ENCODE results near the gene C18orf63.

Gene C18orf63

GRCh38 chr18:74331404-74331803 is 15.8 kb downstream of the C18orf63 start:
- no peak for DNase-seq

- no peak for DNase-seq
These were observed 17.5 kb downstream of the C18orf63 start for GRCh38 chr18:74333091-74333490.

GRCh38 chr18:74334242-74334893 is 18.7 kb downstream of the C18orf63 start:
- DNase-seq: no peak

GRCh38 chr18:74336656-74337055 is 21.0 kb downstream of the C18orf63 start:
- no peak for DNase-seq

- DNase-seq: no peak
These were observed 21.7 kb downstream of the C18orf63 start for GRCh38 chr18:74337155-74337911.

GRCh38 chr18:74337912-74338309 is 22.3 kb downstream of the C18orf63 start:
- DNase-seq: no peak

GRCh38 chr18:74342416-74343043 is 26.9 kb downstream of the C18orf63 start:
- no peak for DNase-seq

- DNase-seq: no peak
These were observed 30.6 kb downstream of the C18orf63 start for GRCh38 chr18:74346206-74346605.

GRCh38 chr18:74348581-74348980 is 32.9 kb downstream of the C18orf63 start:
- DNase-seq: no peak

GRCh38 chr18:74351354-74351753 is 35.7 kb downstream of the C18orf63 start:
- DNase-seq: no peak

GRCh38 chr18:74353169-74353775 is 37.6 kb downstream of the C18orf63 start:
- peak; percentile 46 to 51 for DNase-seq

GRCh38 chr18:74356959-74357358 is 41.3 kb downstream of the C18orf63 start:
- no peak for DNase-seq

GRCh38 chr18:74360852-74361655 is 45.4 kb downstream of the C18orf63 start:
- DNase-seq: no peak

GRCh38 chr18:74367905-74368304 is 52.3 kb downstream of the C18orf63 start:
- no peak for DNase-seq

GRCh38 chr18:74368901-74369705 is 53.5 kb downstream of the C18orf63 start:
- DNase-seq: no peak

- no peak for DNase-seq
These were observed 54.5 kb downstream of the C18orf63 start for GRCh38 chr18:74370115-74370514.

GRCh38 chr18:74373428-74373827 is 57.8 kb downstream of the C18orf63 start:
- DNase-seq: peak; percentile 23 to 24

GRCh38 chr18:74375999-74376398 is 60.4 kb downstream of the C18orf63 start:
- no peak for DNase-seq

- no peak for DNase-seq
These were observed 60.9 kb downstream of the C18orf63 start for GRCh38 chr18:74376523-74376922.

GRCh38 chr18:74377776-74378175 is 62.1 kb downstream of the C18orf63 start:
- DNase-seq: no peak

GRCh38 chr18:74378179-74378682 is 62.6 kb downstream of the C18orf63 start:
- no peak for DNase-seq

GRCh38 chr18:74380916-74381315 is 65.3 kb downstream of the C18orf63 start:
- DNase-seq: no peak

All from activated CD4-positive, alpha-beta T cell treated with anti-CD3 and anti-CD28 coated beads, Interleukin-2, amount 50 U/mL, for 4 hours (primary cell).